Right renal cortex interstitium (tissue), 3 donors: Measurements from ENCODE around the gene CEP85L. TPM values are rescaled to one million over a fixed set of nuclear protein-coding genes. Genes with fewer than 3 reads are reported as not detected.

Experiments
- DNase-seq, 3 donors: peaks; one replicate each; pipeline ENCODE4 v3.0.0-alpha.2; 2013; ENCODE audit warnings: low read depth in 3 of 3, low spot score in 2 of 3
- polyA plus RNA-seq, 3 donors: library from polyadenylated mRNA; unstranded; fragments of 120-200 nt; gene quantifications; one replicate each; pipeline ENCODE4 v1.2.1, GENCODE V29; 2013; ENCODE audit not compliant: insufficient read length in 3 of 3

The CEP85L gene
- polyA plus RNA-seq, 3 donors: 7.6 to 8.6 (median 8.2) TPM

DNA sequence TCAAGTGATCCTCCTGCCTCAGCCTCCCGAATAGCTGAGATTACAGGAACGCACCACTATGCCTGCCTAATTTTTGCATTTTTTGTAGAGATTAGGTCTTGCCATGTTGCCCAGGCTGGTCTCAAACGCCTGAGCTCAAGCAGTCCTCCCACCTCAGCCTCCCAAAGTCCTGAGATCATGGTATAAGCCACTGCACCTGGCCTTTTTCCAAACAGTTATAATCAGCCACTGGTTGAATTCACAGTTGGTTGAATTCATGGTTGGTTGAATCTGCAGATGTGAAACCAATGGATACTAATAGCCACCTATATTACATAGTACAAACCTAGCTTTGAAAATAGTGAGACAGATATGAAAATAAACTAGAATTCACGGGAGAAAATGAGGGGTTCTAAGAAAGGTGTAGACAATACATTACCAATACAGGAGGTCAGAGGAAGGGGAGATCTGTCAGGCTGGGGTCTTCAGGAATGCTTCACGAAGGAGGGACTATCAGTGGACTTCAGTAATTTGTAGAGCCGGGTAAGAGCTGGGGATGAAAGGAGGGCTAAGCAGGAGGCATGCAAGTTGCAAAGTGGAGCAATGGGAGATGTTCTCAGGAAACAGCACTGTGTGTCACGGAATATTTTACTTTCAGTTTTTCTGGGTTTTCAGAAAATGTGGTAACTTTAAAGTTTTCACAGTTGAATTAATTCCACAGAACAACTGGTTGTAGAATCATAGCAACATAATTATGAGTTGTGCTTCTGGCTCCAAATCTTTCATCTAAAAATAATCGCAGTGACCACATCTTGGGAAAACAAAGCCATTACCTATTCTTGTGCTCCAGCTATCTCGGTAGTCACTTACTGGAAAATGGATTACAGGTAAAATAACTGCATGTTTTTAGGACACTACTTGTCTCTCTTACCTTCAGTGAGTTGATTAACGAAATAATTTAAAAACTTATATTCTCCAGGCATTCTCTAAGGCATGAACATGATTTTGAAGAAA, 12.9 kb upstream of the CEP85L start:
- no peak for DNase-seq

DNA sequence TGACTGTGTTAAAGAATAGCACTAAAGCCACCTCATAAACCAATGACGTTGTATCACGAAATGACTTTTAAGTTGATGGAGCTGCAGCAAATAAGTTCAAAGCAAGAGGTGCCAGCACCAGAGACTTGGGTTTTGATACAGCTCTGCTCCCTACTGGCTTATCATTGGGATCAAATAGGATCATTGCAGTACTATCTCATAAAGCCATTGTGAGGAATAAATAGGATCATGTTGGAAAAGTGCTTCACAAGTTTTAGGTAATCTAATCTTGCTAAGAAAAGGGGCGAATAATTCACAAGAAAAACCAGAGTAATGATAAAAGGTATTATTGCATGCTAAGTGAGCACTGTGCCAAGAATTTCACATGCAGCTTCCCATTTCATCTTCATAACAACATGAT, 10.4 kb upstream of the CEP85L start:
- no peak for DNase-seq

DNA sequence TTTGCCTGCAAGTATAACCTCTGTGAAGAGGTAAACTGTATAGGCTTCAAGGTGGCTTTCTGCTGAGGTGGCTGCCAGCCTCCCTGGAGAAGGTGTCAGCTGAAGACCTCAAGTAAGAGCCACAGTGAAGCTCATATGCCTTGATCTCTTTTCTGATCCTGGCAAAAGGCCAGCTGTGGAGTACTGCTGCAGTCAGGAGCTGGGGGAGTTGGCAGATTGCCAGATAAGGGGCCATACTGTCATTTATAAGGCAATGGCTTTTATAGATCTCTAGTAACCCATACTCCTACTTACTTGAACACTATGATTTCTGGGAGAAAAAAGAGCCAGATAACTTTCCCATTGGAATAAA, 8.8 kb upstream of the CEP85L start:
- no peak for DNase-seq

DNA sequence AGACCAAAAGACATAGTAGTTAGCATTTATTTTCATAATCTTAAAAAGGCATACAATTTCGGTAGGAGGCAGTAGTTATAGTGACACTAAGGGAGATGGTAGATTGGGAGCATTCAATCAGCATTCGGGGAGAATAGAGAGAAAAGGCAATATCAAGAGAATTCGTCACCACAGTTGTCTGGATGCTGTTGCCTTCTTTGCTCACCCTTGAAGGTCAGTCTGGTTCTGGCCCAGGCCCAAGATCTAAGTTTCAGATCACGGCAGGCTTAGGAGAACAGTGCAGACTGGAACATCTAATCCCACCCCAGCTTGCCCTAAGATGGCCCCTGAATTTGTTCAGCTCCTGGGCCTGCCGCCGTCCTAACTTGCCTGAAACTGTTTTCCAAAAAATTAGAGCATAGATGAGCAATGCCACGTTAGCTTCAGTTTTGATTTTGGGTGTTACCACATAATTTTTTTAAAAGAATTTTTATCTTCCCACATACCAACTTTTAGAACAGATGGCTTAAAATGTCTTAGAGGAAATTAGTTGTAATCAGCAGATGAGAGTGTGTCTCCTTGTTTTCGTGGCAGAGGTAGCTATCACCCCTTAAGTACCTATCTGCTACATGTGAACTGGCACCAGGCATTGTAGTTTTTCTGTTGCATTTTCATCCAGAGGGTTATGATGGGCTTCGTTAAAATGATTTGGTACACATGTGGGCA, 8.3 kb upstream of the CEP85L start:
- DNase-seq: no peak

DNA sequence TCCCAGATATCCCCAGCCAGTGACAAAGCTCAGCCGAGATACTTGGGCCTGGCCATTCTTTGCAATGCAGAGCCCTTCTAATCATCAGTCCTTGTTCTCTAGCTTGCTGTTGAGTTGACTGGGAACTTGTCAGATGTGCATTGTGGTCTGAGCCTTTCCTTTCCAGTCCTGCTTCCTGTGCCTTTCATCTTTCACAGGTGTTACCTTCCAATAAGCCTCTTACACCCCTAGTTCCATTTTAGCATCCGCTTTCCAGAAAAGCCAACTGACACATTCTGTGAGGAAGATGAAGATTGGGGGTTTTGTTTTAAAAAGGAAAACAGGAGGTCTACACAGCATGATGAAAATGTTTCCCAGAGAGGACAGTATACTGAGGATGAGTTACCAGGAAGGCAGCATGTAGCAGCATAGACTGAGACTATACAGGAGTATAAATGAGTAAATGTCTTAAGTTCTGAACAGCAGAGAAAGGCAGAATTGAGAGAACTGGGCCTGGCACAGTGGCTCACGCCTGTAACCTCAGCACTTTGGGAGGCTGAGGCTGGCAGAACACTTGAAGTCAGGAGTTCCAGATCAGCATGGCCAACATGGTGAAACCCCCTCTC, 5.6 kb upstream of the CEP85L start:
- DNase-seq: no peak

DNA sequence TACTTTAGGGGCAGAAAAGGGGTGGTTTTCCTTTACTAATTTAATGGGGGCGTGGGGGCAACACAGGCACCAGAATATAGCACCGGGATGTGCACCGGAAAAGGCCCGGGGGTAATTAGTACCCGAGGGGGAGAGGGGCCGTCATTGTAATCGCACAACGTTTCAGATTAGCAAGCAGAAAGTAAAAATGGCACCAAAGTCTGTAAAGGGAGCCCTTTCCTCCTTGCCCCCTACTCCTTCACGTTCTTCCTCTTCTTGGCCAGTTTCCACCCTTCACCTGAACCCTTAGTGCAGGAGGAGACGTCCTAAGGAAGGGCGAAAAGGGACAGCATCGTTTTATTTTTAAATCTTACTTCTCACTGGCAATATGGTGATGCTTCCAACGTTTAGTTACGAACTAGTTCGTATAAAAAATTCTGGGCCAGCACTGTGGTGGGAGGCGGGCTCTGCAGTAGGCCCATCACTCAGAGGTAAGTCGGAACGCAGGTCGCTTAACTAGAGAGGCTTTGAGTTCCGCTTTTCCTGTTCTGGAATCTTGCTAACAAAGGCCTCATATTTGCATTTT, 742 bp upstream of the CEP85L start:
- DNase-seq: peak in 1 of 3 donors; percentile 10

DNA sequence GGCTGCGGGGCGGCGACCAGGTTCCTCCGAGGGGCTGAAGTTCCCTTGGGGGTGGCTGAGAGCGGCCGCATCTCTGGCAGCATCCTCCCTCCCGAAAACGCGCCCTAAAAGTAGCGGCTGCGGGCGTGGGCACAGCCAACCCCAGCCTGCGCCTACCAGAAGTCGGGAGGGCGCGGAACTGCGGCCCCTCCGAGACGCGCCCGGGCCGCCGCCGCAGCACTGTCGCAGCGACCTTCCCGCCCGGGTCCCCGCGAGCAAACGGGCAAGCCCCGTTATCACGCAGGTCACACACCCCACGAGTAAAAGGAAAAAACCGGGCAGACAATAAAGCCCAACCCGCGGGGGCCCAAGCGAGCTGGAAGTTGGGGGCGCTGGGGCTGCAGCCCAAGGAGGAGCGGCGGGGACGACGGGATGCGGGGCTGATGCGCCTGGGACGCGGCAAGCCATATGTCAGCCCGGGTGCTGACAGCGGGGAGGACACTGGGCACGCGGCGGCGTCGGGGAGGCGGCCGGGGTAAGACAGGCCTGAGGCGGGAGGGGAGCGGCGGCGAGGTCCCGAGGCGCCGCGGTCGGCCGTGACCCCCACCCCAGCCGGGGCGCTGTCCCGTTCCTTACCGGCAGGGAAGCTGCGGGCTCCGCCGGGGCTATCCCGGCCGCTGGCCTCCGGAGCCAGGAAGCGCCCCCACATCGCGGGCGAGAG, 659 bp downstream of the CEP85L start:
- peak in 1 of 3 donors; percentile 17 for DNase-seq

DNA sequence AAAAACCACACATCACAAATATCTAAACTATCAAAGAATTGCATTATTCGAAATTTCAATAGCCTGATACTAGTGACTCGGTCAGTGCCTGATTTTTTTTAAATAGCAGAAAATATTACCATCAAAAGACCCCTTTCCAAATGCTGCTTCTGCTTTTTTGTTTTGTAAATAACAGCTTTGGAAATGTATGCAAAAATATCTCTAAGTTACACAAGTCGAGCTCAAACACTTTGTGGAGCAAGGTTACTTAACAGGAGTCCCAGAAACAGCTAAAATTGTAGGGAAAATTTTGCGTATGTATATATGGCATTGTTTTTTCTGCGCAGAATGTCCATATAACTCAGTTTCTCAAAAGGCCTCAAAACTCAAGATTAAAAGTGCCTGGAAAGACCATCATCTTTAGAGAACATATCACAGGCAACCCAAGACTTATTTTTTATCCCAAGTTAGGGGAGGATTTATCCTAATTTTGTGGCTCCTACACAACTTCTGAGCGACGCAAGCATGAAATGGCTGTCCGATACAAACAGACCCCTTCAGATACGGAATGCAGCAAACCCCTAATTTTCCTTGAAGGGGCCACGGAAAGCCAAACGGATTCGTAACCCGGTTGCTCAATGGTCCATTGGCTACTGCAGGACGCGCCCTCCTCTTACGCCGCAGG, 1.3 kb downstream of the CEP85L start:
- peak in 2 of 3 donors; percentile 27 to 44 for DNase-seq

DNA sequence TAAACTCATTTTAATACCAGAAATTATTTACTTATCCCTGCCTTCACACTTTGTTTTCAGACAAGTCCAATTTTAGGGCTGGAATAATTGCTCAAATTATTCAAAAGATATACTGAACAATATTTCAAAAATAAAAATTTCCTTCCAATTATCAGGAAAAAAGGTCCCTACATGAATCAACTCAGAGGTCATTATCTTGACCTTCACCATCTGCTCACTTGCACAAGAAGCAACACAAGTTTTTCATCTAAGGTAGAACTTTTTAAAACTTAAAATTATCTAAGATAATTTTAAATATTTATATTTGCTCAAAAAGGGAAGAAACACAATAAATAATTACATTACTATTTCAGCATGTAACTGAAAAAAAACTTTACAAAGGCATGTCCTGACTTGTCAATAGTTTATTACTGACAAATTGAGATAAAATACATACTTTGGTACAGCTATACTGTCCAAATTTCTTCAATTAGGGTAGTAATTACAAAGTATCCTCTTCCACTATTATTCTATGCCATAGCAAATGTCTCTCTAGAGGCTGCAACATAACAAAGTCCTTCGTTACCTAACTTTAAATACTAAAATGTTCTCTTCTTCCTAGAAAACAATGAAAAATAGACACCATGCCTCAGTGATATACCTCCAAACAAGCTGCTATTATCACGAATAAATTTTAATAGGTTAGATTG, 2.4 kb downstream of the CEP85L start:
- DNase-seq: no peak

DNA sequence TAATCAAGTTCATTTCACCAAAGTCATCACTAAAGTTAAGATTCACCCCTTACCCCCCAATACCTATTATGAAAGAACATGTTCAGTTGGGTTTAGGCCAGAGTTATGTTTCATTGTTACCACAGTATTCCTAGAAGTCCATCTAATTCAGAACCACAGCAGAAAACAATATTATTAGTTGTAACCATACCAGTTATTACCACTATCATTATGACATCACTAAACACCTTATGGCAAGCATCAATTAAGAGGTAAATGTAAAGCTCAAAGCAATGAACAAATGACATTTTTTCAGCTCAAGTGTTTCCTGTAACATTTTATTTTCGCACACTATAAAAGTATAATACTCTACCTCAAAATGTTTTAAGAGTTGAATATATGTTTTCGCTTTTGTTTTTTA, 4.4 kb downstream of the CEP85L start:
- DNase-seq: no peak

DNA sequence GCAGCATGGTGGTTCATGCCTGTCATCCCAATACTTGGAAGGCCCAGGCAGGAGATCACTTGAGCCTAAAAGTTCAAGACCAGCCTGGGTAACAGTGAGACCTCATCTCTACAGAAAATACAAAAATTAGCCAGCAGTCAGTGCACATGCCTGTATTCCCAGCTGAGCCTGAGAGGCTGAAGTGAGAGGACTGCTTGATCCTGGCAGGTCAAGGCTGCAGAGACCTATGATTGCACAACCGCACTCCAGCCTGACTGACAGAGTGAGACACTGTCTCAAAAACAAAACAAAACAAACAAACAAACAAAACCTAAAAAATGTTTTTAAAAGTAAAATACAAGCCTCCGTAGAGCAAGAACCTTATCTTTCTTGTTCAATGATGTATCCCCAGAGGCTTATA, 6.0 kb downstream of the CEP85L start:
- no peak for DNase-seq

DNA sequence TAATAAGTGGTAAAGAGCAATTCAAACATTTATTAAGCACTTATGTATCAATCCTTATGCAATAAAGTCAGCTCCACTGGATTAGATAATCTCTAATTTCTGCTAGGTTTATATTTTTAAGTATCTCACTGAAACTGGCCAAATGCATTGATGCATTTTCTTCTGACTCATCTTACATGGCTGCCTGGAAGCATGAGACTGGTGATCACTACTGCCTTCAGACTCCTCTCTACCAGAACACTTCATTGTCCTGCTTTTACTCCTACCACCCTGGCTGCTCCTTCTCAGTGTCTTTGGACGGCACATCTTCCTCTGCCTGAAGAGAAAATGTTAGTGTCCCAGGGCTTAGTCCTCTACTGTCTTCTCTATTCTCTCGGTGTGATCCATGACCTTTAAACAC, 7.4 kb downstream of the CEP85L start:
- DNase-seq: no peak

DNA sequence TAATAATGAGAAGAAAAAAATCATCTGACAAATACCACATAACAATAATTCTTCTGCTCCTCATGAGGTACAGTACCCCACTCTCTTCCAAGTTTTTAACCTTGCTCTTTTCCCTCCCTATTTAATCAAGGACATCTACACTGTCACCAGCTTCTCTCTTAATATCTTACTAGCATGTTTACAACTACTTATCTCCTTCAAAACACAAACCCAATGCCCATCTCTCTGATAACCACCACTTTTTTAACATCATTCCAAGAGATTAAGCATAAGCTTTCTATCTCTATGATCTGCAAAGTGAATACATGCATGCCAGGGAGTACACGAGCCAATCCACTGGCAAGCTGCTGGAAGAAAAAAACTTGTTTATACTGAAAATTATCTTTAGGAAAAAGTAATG, 10.3 kb downstream of the CEP85L start:
- DNase-seq: no peak

DNA sequence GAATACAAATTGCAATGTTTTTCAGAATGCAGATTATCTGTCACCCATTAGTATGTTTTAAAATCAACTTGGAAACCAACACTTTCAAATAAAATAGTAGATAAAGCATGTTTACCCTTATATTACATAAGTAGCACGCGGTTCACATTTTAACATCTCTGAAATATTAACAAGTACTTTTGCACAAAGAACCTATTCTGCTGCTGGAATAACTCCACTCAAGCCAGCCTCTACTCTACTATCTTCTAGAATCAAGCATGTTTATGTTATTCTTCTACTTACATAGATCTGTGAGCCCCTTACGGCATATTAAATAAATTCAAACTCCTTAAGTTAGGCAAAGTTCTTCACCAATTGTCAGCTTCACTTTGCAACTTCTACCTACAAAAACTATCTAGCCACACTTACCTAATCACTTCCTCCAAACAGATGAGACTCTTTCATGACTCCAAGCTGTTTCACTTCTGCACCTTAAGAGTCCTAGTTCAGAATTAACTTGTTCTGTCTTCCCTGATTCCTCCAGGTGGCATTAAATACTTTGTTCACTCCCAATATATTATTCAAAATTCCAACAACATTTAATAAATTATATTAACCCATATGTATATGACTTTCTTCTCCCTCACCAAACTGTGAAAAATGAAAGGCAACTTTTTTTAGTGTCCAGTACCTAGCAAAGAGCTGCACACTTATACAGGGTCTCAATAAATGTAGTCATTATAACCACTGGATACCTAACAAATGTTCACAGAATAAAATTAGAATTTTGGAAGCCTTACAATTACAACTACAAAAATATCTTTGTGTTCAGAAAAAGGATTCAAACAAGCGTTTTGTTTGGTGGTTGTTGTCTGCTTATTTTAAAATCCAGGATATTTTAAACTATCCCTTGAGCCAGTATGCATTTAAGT, 12.1 kb downstream of the CEP85L start:
- DNase-seq: no peak

DNA sequence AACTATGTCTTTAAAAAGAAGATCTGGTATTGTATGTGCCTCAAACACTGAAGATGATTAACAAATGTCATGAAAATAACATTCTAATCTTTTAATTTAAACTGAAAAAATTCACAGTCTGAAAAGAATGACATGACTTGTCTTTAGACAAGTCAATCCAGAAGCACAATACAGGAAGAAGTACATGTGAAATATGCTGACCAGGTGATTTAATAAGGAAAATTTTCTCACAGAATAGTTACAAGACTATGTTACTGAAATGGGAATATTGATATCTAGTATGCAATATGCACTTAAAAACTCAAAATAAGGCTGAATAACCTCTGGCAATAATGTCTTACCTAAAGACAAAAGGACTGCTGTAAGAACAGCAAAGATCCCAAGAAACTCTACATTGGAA, 13.1 kb downstream of the CEP85L start:
- DNase-seq: no peak

DNA sequence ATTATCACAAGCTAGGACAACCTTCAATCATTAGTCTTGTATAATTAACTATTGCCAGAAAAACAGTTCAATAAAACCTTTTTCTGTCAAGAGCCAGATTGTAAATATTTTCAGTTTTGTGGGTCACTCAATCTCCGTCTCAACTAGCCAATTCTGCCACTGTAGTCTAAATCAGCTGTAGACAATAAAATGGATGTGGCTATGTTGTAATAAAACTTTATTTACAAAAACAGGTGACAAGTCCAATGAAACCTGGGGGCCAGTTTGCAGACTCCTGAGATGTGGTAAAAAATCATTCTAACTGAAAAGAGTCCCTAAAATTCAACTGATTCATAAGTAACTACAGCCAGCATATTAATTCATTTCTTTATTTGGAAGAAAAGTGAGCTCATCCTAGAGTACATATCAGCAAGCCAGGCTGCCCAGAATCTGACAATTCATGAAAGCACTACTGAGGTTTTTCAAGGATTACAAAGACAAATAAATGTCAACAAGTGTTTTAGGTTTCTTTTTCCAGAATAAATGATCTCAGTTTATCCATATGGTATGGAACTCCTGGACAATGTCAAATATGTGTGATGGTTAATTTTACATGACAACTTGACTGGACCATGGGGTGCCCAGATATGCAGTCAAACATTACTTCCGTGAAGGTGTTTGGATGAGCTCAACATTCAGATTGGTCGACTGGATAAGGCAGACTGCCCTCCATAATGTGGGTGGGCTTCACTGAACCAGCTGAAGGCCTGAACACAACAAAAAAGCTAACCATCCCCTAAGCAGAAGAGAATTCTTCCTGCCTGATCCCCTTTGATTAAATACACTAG, 15.3 kb downstream of the CEP85L start:
- no peak for DNase-seq

DNA sequence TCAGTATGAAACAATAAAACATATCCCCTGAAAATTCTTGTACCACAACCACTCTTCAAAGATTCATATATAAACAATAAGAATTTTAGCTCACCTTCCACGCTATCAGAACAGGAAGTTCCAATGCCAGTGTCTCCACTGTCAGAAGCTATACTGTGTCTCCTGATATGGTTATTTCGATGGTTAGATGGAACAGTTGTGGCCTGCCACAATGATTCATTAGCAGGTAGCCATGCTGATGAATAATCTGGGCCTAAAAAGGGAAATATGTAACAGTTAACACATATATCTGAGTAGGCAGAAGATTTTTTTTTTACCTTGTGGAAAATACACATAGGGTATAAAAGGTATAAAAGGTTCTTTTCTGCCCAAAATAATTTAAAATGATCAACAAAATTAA, 19.0 kb downstream of the CEP85L start:
- DNase-seq: no peak

DNA sequence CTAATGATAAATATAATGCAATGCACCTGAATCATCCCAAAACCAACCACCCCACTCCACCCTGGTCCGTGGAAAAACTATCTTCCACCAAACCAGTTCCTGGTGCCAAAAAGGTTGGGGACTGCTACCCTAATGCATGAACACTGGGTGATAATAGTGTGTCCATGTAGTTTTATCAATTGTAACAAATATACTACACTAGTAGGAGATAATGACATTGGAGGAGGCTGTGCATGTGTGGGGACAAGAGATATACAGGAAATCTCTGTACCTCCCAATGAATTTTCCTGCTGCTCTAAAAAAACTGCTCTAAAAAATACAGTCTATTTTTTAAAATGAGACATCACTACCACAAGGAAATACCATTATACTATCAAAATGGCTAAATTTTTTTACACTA, 20.5 kb downstream of the CEP85L start:
- no peak for DNase-seq
